ENCODE measurements around the gene CDK2AP2.

GRCh38 chr11:67522338-67522737 lies 14.4 kb upstream of the CDK2AP2 start:
- no peak for TF ChIP-seq POLR2A (IDR thresholded peaks at IDR 0.05)
- no peak for TF ChIP-seq CTCF (IDR thresholded peaks at IDR 0.05)

Measured in prostate gland (tissue), 2 donors.